Measurements from ENCODE around the gene LENEP.

The LENEP gene, protein sequence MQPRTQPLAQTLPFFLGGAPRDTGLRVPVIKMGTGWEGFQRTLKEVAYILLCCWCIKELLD

DNA sequence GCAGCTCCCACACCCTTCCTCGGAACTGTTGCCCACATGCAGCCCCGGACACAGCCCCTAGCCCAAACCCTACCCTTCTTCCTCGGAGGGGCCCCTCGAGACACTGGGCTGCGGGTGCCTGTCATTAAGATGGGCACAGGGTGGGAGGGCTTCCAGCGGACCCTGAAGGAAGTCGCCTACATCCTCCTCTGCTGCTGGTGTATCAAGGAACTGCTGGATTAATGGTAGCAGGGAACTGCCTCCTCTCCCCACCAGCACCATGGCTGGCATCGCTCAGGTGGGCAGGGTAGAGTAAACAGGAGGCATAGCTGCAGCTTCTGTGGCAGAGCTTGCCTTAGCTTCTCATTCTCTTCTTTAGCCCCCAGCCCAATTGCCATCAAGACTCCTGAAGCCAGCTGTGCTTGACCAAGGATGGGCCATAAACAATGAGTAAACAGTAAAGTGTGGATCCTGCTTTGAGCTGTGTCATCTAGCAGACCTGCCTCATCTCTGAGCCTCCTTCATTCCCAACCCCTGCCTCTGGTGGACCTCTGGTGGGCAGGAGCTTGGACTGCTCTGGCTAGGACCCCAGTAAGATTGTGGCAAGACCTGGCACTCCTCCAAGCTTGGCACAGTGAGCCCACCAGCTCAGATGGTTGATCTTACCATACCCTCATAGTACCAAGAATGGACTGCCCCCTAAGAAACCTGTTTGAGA is at the start of gene LENEP:
Gene LENEP, plus strand, starts transcription at position 15 of the 697 bp plus-strand sequence. Its CDS starts 22 bp downstream, at position 37.
- no peak for DNase-seq

DNA sequence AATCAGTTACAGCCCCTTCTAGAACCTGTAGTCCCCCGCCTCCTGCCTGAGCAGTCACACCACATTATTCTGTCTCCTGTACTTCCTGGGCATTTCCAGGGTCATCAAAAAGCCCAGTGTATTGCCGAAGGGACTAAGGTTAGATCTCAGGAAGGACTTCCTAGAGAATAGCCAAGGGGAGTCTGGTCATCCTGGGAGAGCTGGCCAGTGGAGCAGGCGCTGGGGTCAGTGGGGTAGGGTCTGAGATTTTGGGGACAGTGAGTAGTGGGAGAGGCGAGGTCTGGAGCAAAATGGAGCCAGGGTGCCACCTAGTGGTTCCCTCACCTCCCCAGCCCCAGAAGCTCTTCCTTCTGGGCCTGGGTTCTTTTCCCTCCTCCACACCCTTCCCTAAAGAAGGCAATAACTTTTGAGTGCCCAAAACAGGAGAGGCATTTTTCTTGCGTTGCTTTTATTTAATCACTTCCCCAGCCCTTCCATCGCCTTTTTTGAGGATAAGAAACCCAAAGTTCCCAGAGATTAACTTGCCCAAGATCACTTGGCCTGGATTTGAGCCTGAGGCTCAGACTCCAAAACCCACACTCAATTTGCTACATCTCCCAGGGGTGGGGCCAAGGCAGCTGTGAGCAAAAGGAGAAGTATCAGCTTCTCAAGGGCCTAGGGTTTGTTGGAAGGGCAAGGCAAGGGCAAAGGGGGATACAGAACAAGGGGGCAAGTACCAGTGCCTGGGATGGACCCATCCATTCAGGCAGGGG is 49.6 kb upstream of the LENEP start:
- DNase-seq, result peak; percentile 51

DNA sequence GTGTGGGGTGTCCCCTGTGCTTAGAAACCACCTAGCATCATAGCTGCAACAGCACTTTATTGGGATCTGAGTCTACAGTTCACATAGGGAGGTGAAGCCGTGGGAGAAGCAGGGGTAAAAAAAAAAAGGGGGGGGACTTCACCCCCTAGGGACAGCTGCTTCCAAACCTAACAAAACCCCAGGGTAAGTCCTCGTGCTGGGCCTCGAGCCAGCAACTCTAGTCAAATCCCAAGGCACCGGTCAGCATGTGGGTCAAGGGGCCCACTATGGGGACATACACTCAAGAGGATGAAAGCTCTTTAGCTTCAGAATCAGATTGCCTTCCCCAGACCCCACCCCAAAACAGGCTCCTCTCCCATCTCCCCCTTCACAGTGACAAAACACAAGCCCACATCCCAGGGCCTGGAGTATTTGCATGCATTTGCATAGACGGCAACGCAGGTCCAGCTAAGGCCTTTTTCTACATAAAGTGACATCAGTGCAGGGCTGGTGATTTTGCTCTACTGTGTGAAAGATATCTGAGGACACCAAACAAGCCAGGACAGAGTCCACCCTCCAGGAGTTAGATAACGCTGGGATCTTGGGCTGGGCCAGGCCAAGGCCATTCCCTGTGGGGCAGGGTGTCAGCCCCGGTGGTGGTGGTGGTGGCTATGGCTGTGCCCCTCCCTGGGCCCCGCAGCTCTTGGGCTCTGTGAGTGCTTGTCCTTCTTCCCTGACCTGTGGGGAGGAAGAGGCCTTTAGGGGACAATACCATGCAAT is 48.8 kb upstream of the LENEP start:
- no peak for DNase-seq

DNA sequence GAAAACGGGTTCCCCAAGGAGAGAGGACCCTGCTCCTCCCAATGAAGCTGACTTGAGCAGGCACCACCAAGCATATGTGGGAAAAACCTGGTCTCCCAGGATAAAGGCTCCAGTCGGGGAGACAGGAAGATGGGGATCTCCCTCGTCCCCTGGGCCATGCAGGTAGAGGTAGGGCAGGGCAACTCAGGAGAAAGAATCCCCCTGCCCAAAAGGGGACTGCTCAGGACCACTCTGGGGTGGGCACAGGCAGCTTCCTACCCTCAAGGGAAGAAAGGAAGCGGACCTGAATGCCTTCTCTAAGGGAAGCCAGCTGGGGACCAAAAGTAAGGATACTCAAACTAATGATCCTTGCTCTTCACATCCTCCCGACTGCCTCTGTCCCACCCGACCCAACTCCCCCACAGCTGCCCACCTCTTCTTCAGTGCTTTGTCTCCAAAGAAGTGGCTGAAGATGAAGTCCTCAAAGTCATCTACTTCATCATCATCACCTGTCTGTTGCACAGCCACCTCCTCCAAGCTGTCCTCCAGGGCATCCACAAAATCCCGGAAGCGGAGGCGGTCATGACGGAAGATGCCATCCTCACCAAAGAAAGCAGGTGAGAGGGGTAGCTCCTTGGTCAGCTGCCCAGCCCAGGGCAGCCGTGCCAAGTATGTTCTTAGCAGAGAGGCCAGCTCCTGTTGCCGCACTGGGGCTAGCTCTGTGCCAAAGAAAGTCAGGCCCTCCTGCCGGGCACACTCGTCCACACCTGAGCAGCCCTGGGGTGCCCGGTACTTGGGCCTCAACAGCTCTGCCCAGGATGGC is 48.0 kb upstream of the LENEP start:
- no peak for DNase-seq

DNA sequence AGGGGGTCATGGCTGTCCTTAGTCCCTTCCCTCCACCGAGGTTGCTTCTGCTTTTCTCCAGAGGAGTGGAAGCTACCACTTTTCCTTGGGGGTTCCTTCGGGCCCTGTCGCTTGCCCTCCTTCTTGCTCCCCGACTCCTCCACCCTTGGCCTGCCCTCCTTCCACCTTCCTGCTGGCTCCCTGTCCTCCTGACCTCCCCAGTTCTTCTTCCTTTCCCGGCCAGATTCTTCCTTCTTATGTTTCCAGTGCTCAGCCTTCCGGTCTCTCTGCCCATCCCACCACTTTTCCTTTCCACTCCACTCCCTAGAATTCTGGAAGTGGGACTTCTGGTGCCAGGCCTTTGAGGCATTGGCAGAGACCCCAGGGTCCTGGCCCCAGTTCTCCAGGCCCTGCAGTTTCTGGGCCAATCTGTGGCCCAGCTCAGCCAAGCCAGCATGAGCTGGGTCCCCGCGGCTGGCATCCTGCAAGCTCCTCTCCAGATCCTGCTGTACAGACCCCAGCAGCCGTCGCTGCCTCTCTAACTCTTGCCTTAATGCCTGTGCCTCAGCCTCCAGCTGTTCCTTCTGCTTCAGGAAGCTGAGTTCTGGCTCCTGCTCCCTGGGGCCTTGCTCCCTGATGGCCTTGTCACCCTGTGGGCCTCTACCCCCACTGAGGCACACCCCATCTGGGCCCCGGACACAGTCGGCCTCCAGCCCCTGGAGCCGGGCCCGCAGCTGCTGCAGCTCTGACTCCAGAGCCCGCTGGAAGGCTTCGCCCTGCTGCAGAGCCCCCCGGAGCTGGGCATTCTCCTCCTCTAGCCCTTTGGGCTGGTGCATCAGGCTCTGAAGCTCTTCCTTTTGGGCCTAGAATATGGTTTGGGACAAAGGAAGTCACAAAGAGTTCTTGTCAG is 47.2 kb upstream of the LENEP start:
- DNase-seq, result no peak

DNA sequence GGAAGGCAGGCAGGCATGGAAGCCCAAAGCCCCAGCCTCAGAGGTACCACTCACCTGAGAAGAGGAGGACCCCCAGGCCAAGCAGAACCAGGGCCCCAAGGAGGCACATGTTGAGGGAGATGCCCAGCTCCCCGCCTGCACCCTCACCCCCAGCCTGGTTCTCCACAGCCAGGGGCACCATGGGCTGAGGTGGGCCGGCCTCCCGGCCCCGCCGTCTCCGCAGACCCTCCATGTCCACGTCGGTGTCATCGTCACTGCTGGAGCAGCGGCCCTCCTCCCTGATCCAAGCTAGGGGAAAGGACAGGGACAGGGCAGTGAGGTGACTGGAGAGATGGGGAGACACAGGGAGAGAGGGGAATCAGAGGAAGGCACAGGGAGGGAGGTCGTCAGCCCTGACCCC is 45.3 kb upstream of the LENEP start:
- DNase-seq, result no peak

DNA sequence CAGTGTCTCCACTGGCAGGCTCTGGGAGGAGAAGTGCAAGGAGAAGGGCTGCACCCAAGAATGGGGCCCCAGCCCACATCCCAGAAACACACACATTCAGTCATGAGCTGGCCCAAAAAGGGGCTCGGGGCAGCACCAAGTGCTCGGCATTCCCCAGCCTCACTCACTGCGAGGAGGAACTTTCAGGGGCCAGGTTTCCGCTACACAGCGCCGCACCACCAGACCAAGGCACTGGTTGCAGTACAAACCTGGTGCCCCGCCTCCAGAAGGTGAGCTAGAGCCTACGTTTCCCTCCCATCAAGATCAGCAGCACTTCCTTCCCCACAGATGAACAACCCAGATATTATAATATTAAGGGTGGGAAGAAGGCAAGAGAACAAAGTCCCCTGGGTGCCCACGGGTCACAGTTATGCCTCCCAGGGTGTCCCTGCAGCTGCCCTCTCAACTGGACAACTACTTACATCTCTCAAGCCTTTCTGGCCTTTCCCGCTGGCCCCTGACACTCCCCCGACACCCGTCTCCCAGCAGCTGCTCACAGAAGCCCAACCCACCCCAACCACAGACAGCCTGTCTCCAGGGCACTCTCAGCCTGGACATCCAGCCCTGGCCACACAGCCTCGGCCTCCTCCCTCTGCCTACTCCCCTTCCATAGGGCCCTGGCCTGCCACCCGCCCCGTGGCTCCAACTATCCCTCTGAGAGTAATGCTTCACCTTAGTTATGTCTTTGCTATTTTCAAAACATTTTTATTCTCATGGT is 41.3 kb upstream of the LENEP start:
- DNase-seq, result peak; percentile 67

DNA sequence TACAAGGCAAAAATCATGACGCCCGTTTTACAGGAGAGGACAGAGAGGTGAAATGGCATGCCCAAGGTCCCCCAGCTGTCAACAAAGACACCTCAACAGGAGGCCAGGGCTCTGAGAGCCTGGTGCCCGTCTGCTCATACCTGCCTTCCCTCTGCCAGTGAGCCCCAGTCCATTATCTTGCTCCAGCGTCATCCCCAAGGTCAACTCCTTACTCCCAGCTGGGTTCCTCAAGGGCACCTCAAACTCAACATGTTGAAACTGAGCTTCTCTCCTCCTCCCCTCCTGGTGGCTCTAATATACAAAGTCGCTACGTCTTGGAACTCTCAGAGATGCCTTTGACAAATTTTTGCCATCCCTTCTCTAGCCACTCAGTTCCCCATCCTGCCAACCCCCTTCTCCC is 40.7 kb upstream of the LENEP start:
- DNase-seq, result no peak

DNA sequence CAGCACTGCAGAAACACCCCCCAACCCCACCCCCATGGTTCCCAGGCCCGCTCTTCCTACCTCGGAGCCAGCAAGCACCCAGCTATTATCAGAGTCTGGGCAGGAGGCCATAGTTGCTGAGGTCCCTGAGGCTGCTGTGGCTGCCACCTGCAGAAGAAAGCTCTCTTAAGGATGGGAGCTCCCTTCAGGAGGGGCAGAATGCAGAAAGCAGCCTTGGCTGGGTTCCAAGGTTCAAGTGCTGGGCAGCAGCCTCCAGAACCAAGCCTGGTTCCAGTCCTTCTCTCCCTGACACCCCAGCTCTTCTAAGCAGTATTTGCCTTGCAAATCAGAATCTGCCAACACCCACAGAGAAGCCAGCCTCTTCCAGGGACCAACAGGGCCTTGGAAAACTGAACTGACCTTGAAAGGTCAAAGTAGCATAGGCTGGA is 39.8 kb upstream of the LENEP start:
- DNase-seq, result no peak

DNA sequence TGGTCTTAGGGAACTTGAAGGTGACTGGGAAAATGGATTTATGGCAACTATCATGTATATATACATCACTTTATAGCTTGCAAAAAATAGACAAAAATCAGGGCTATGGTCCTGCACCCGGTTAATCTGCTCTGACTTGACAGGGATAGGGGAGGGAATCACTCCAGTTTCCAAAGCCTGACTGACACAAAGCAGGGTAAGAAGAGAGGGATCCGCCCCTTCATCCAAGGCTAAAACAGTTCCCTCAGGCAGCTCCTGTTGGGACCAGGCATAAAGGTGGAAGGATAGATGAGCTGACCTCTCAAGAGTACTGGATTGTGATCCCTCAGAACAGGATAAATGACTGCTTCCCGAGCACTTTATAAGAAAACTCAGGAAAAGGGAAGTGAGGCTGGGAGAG is 38.8 kb upstream of the LENEP start:
- DNase-seq, result no peak

DNA sequence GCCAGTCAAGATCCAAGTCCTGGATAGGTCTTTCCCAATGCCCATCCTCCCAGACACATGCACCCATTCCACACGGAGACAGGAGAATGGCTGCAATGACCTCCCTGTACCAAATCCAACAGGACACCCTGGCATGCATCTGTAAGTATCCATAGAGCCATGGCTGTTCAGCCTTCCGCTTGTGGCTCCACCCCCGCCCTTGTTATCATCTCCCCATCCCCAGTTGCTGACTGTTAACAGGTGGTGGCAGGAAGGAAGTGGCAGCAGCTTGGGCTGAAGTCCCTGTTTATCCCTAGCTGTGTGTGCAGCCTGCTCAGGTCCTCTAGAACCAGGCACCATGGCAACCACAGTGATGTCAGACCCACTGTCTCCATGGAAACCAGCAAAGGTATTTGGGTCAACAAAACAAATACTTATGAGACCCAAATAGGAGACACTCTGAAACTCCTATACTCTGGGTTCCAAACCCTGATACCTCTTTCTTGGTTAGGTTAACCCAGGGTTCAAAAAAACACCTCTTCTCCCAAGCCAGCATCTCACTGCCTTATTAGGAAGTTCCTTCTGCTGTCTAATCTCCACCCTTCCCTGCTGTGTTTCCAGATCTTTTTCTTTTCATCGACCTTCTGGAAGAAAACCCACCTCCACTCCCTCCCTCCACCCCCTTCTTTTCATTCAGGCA is 38.2 kb upstream of the LENEP start:
- DNase-seq, result peak; percentile 85

DNA sequence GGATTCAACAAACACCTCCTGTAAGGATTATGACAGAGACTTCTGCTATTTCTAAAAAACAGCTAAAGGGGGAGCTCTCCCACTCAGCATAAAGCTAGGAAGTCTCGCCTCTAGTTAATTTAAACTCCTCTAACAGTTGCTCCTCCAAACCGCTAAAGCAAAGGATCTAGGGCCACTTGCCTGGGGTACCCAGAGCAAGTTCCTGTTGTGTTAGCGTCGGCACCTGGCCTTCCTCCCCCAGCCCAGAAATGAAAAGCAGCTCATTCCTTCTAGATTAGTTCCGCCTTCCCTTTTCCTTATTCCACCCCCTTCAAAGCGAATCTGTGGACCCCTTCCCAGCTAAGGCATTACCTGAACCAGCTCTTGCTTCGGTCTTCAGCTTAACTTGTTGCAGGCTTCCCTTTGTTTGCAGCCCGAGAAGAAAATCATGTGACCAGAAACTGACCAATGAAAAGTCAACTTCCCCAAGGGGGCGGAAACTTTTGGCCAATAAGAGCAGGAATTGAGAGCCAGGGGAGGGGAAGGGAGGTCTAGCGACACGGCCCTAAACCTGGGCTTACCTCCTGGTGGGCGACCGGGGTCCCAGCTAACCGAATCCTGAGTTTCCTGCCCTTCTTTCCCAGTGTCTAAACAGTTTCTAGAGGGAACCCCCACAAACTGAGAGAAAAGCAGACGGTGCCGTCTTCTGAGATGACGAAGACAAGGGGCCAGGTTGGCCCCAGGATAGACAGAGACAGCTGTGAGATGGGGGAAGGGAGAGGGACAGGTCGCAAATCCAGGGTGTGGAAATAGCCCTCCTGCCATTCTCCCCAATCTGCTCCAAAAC is 37.5 kb upstream of the LENEP start, which contains the start of gene PBXIP1:
Gene PBXIP1, minus strand, starts transcription at position 382 of the 826 bp plus-strand sequence. CDS start 2,378 bp downstream, outside the sequence.
- peak; percentile 81 for DNase-seq

DNA sequence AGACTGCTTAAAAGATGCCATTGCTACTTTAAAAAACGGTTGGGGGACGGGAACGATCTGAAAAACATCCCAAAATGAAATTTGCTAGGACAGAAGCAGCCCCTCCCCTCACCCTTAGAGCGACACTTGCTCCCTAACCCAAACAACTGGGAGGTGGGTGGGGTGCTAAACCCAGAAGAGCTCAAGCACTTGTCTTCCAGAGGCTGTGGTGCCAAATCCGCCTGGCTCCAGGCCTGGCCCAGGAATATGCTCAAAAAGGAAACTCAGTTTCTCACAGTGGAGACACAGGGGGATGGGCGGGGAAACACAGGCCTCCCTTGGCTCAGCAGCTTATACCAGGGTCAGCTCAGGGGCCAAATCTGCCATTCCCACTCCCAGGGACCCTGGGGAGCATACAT is 36.8 kb upstream of the LENEP start:
- DNase-seq, result no peak

DNA sequence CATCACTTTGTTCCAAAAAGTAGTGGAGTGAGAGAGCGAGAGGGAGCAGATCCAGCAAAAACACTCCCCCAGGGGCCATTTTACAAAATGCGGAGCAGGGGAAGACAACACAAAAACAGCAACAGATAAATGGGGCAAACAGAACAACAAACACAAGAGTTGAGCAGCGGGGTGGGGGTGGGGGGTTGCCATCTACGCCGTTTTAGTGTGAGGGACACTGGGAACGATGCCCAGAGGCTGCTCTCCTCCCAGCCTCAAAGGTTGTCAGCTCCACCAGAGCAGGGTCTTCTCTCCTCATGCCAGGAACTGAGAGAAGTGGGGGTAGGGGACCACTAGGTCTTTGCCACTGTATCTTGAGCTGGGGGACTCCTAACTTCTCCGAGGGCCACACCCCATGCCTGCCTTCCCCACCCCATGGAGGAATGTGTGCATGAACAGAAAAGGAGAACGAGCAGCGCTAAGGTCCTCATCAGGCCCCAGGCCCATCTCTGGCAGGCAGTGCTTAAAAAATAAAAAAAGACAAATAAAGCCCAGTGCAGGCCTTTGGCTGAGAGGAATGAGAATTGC is 36.2 kb upstream of the LENEP start:
- DNase-seq, result no peak

DNA sequence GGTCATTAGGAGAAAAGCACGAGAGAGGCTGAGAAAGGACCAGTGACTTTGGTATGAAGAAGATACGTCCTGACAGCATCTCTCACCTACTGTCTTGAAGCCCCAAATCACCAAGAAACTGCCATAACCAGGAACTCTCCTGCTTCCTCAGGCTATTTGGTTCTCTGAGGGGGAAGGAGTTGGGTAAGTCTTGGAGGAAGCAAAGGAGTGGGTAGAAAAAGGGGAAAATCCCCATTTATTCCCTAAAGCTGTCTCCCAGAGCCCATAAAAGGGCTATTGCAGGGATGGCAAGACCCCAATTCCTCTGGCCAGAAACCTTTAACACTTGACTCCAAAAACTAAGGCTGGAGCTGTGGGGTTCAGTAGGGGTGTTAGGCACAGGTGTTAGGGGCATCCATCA is 35.4 kb upstream of the LENEP start:
- no peak for DNase-seq

DNA sequence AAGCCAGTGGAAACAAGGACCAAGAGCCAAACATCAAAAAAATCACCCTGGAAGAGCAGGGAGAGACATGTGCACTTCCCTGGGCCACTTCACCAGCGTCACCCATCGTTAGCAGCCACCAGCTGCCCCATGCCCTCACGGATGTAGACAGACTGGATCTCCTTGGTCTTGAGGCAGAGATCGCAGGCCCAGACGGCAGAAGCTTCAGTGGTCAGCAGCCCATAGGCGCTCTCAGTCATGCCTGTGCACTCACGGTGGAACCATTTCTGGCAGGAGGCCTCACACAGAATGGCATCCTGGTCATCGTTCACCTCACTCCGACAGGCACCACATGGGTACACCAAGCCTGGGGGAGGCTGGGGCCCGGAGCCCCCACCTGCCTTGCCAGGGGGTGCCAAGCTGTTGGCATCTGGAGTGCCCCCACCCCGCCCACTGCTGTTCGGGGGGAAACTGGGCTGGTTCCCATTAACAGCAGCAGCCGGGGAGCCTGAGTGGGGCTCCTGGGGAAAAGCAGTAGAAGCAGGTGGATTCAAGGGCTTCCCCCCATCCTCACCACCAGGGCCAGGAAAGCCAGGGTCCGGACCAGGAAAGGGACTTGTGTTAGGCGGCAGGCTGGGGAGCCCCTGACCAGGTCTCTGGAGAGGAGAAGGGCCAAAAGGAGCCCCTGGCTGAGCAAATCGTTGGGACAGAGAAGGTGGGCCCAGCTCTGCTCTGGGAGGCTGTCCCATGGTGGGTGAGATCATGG is 34.5 kb upstream of the LENEP start:
- DNase-seq, result no peak

DNA sequence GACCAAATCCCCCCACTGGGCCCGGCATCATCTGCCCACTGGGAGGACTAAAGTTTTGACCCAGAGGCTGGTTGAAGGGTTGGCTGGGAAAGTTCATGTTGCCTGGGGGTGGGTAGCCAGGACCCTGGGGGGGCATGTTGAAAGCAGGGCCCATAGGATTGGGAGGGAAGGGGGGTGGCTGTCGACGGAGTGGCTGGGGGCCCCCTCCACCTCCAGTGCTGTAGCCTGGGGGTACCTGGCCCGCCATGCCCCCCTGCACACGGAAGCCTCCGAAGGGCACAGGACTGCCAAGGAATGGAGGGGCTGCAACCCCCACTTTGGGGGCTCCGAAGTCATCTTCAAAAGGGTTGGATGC is 34.0 kb upstream of the LENEP start:
- DNase-seq, result no peak

DNA sequence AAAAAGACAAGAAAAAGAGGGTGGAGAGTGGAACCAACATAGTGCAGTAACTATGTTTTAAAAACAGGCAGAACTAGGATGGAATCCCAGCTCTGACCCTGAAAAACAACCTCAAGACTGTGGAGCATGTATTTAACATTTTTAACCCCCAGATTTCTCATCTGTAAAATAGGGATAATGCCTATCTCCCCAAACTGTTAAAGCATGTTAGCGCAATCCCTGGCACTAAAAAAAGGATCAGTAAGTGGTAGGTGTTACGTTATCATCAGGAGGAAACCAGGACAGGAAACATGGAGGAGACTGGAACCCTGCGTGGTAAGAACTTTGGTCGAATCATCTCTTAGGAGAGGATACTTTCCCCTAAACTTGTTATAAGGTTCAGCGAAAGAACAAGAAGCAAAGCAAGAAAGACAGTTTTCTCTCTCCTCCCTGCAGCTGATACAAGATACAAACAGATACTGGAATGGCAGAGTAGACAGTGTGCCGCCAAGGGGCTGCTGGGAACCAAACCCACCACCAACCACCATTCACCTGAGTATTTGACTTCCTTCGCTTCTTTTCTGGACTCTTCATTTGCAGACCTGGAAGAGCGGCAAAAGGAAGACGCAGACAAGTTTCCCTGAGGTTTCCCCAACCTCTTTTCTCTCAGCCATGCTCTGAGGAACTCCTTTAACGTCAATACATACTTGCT is 32.8 kb upstream of the LENEP start:
- no peak for DNase-seq
